Fibroblast of lung (primary cell): ENCODE results near the gene DEF6. TPM values are rescaled to one million over a fixed set of nuclear protein-coding genes. Genes with fewer than 3 reads are reported as not detected.

Experiments
- DNase-seq, 2 donors: peaks; one replicate each; pipeline versions ENCODE4 v3.0.0 to v3.0.0-alpha.2; 2010; ENCODE audit warnings: low read depth in 2 of 2
- H2AFZ ChIP-seq: 2 replicates; pipeline ENCODE4 v1.5.1; 2012; ENCODE audit warnings: low read length, control low read depth, inconsistent platforms
- H3K27ac ChIP-seq: 2 replicates; pipeline ENCODE4 v1.5.1; 2011; ENCODE audit warnings: low read length, control low read depth; ENCODE audit not compliant: insufficient read depth
- H3K27me3 ChIP-seq: 2 replicates; pipeline ENCODE4 v1.5.1; 2011; ENCODE audit warnings: mild to moderate bottlenecking, low read length; ENCODE audit not compliant: control insufficient read depth, insufficient read depth
- H3K36me3 ChIP-seq: 2 replicates; pipeline ENCODE4 v1.5.1; 2011; ENCODE audit warnings: low read length; ENCODE audit not compliant: control insufficient read depth, insufficient read depth
- H3K4me1 ChIP-seq: 2 replicates; pipeline ENCODE4 v1.5.1; 2011; ENCODE audit warnings: low read length; ENCODE audit not compliant: control insufficient read depth, insufficient read depth; ENCODE audit errors: extremely low read depth
- H3K4me2 ChIP-seq: 2 replicates; pipeline ENCODE4 v1.5.1; 2011; ENCODE audit warnings: low read length, control low read depth; ENCODE audit not compliant: insufficient read depth; ENCODE audit errors: extremely low read depth
- H3K4me3 ChIP-seq, 4 experiments: fragments of 200-600 bp in 1 of 4; sonication (generic) in 1 of 4; replicated peaks in 1 of 4; 2 replicates each; pipeline ENCODE4 v1.5.1; 2011 to 2016; ENCODE audit warnings: low read length in 4 of 4, low read depth in 3 of 4, mild to moderate bottlenecking in 3 of 4, control low read depth in 2 of 4, inconsistent platforms in 1 of 4, mixed read lengths in 1 of 4; ENCODE audit not compliant: insufficient read depth in 1 of 4; ENCODE audit errors: control extremely low read depth in 1 of 4
- H3K79me2 ChIP-seq: 2 replicates; pipeline ENCODE4 v1.5.1; 2012; ENCODE audit warnings: mild to moderate bottlenecking, low read length, inconsistent platforms; ENCODE audit not compliant: control insufficient read depth, insufficient read depth
- H3K9ac ChIP-seq: 2 replicates; pipeline ENCODE4 v1.5.1; 2011; ENCODE audit warnings: mild to moderate bottlenecking, low read length, control low read depth; ENCODE audit not compliant: insufficient read depth
- H3K9me3 ChIP-seq: 2 replicates; pipeline ENCODE4 v1.5.1; 2012; ENCODE audit warnings: low read depth, low read length; ENCODE audit not compliant: control insufficient read depth, insufficient read depth
- H4K20me1 ChIP-seq: 2 replicates; pipeline ENCODE4 v1.5.1; 2011; ENCODE audit warnings: low read length; ENCODE audit not compliant: control insufficient read depth, insufficient read depth; ENCODE audit errors: extremely low read depth
- EZH2 ChIP-seq: IDR thresholded peaks from 2 replicates; pipeline ENCODE4 v1.5.1; 2012; ENCODE audit warnings: low read length, control low read depth, mild to moderate bottlenecking; ENCODE audit errors: missing control alignments
- polyA plus RNA-seq, 2 donors: library from polyadenylated mRNA; depleted of rRNA in 1 of 2; stranded (reverse) in 1 of 2; unstranded in 1 of 2; fragments of >200 nt; gene quantifications; 2 replicates each; pipeline ENCODE4 v1.2.1, GENCODE V29; 2011 to 2012; ENCODE audit warnings: missing spikeins in 1 of 2
- total RNA-seq: library from RNA; depleted of rRNA; stranded (reverse); fragments of >200 nt; gene quantifications from 2 replicates; pipeline ENCODE4 v1.2.1, GENCODE V29; 2014
- TF ChIP-seq, protein P1 (sequence below), 2 donors: IDR thresholded peaks in 1 of 2; conservative IDR thresholded peaks in 1 of 2; 1 replicate in 1 of 2; 2 replicates in 1 of 2; pipeline ENCODE4 v1.5.1; 2011 to 2012; ENCODE audit warnings: low read length in 2 of 2, control low read depth in 1 of 2, inconsistent platforms in 1 of 2, low read depth in 1 of 2, mild to moderate bottlenecking in 1 of 2

Gene DEF6
- total and polyA plus RNA-seq, 2 donors (not counting 1 experiment from before 2014, with no cell fraction given), result 0.12 to 0.33 TPM

DNA sequence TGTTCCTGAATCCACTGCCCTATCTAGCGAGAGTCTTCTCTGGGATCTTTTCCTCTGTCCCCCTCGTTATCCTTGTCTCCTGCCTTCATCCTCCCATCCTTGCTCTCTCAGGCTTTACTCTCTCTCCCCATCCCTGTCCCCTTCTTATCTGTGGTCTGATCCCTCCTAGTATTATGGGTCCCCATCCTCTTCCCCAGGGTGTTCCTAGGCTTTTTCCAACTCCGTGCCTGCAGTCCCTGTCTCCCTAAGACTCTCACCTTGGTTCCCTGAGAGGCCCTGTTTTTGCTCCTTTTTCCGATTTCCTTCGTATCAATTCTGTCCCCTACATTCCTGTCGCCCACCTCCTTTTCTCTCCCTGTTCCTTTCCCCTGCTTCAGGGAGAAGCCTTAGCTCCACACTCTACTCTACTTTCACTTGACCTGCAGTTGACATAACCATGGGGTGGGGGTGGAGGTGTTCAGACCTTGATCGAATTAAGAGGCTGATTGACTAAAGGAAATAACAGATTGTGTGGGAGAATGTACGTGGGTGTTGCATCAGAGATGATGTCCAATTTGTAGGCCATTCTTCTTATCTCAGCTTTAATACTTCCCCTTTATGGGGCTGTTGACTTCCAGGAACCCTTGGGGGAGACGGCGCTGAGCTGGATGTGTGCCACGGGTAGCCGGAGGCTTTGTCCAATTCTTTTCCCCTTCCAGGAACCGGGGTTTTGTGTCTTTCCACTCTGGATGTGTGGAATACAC is 45.6 kb downstream of the DEF6 start:
- peak overlapping the region; percentile 94 for H3K4me2 ChIP-seq
- H3K27me3 ChIP-seq, result no peaks in the 10 kb centered on the region
- H3K4me1 ChIP-seq, result peaks cover 4% of the 10 kb centered on the region
- peaks cover 6% of the 10 kb centered on the region for H3K36me3 ChIP-seq
- H3K4me3 ChIP-seq, result peak overlapping the region; percentile 87 to 96 (median 94)
- H4K20me1 ChIP-seq, result no peaks in the 10 kb centered on the region
- H2AFZ ChIP-seq, result no peak overlapping the region
- H3K27ac ChIP-seq, result peak overlapping the region; percentile 89
- no peak for TF ChIP-seq EZH2
- TF ChIP-seq, protein P1, sequence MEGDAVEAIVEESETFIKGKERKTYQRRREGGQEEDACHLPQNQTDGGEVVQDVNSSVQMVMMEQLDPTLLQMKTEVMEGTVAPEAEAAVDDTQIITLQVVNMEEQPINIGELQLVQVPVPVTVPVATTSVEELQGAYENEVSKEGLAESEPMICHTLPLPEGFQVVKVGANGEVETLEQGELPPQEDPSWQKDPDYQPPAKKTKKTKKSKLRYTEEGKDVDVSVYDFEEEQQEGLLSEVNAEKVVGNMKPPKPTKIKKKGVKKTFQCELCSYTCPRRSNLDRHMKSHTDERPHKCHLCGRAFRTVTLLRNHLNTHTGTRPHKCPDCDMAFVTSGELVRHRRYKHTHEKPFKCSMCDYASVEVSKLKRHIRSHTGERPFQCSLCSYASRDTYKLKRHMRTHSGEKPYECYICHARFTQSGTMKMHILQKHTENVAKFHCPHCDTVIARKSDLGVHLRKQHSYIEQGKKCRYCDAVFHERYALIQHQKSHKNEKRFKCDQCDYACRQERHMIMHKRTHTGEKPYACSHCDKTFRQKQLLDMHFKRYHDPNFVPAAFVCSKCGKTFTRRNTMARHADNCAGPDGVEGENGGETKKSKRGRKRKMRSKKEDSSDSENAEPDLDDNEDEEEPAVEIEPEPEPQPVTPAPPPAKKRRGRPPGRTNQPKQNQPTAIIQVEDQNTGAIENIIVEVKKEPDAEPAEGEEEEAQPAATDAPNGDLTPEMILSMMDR (conservative IDR thresholded peaks at IDR 0.05 in 1 of 2, IDR thresholded peaks at IDR 0.05 in 1 of 2; ENCODE audit: low read depth in 1 of 2, low read length in 2 of 2), result no peak
- H3K79me2 ChIP-seq, result peaks cover 46% of the 10 kb centered on the region
- peak; percentile 38 to 47 for DNase-seq
- no peaks in the 10 kb centered on the region for H3K9me3 ChIP-seq
- peak overlapping the region; percentile 80 for H3K9ac ChIP-seq

DNA sequence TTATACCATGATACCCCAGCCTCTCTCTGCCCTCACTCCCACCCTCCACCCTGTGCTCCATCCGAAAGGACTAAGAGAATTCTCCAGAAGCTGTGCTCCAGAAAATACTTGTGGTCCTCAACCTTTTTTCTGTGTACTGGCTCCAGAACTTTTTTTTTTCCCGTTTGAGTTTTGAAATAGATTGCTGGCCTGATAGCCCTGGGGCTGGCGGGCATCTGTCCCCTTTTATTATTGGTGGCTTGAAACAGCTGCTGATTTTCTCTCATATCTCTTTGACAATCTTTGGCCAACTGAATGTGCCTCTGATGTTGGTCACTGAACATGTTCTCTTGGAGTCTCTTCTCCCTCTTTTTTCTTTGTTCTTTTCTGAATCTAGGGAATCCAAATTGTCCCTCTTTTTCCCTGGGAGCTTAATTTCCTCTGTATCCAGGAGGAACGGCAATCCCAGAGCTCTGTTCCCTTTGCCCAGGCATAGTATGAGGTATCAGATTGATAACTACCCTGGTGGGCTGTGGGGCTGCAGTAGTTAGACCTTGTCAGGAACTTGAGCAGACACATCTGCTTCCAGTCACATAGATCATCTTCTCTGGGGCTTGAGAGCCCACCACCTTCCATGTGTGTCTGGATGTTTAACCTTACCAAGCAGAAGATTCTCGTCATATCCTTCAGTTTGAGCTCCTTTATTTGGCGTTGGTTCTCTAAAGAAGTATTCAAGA is 46.4 kb downstream of the DEF6 start:
- H3K4me1 ChIP-seq, result peaks cover 4% of the 10 kb centered on the region
- no peaks in the 10 kb centered on the region for H3K9me3 ChIP-seq
- TF ChIP-seq EZH2, result no peak
- TF ChIP-seq, protein P1 (conservative IDR thresholded peaks at IDR 0.05 in 1 of 2, IDR thresholded peaks at IDR 0.05 in 1 of 2; ENCODE audit: low read depth in 1 of 2, low read length in 2 of 2), result no peak
- DNase-seq, result peak in 1 of 2 donors; percentile 16
- H3K79me2 ChIP-seq, result peaks cover 46% of the 10 kb centered on the region
- H3K27me3 ChIP-seq, result no peaks in the 10 kb centered on the region
- no peaks in the 10 kb centered on the region for H4K20me1 ChIP-seq
- H3K27ac ChIP-seq, result peak overlapping the region; percentile 89
- no peak overlapping the region for H2AFZ ChIP-seq
- peak overlapping the region; percentile 80 for H3K9ac ChIP-seq
- peak overlapping the region; percentile 94 for H3K4me2 ChIP-seq
- peak overlapping the region; percentile 87 to 96 (median 94) for H3K4me3 ChIP-seq
- peaks cover 6% of the 10 kb centered on the region for H3K36me3 ChIP-seq

DNA sequence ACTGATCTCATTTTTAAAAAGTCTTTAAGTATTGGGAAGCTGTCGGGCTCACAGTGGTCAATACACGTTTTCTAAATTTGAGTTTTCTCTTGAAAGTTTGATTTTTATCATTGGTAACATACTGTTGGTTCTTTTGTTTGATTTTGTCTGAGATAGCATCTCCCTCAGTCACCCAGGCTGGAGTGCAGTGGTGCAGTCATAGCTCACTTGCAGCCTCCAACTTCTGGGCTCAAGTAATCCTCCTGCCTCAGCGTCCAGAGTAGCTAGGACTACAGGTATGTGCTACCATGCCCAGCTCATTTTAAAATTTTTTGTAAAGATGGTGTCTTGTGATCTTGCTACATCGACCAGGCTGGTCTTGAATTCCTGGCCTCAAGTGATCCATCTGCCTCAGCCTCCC is 53.8 kb downstream of the DEF6 start:
- Histone ChIP-seq H3K9ac (no peak overlapping the region), H3K27ac (no peak overlapping the region), H3K4me1 (no peaks in the 10 kb centered on the region), H3K36me3 (peaks cover 11% of the 10 kb centered on the region), H3K4me2 (no peak overlapping the region), H3K79me2 (peaks cover 24% of the 10 kb centered on the region), H3K27me3 (no peaks in the 10 kb centered on the region), H3K9me3 (no peaks in the 10 kb centered on the region), H2AFZ (no peak overlapping the region), H3K4me3 (no peak overlapping the region), H4K20me1 (no peaks in the 10 kb centered on the region)
- DNase-seq, result no peak
- TF ChIP-seq EZH2, result no peak
- TF ChIP-seq, protein P1 (conservative IDR thresholded peaks at IDR 0.05 in 1 of 2, IDR thresholded peaks at IDR 0.05 in 1 of 2; ENCODE audit: low read depth in 1 of 2, low read length in 2 of 2), result no peak
